PC-3 (cell line): ENCODE measurements around the gene MAPK8IP1. TPM values are rescaled to one million over a fixed set of nuclear protein-coding genes. Genes with fewer than 3 reads are reported as not detected.

Experiments used
- ATAC-seq: fragments of 200-7000 bp; cut with Tn5 transposase; 2 replicates; pipeline ENCODE4 v1.9.1; 2020; ENCODE audit warnings: mild to moderate bottlenecking, moderate library complexity
- BruUV-seq: library from RNA; stranded (reverse); fragments of 400-500 nt; replicated peaks from 2 replicates; lab custom pipeline; 2021; lab: Mats Ljungman, UMichigan
- CTCF ChIA-PET: fragments of 300-600 bp; sonication (Branson Sonifier 250); formaldehyde crosslinking; loops from one replicate; lab custom pipeline; 2022; ENCODE audit warnings: antibody characterized with exemption; lab: Charles Lee
- POLR2A ChIA-PET: fragments of 300-600 bp; sonication (Branson Sonifier 250); formaldehyde crosslinking; loops from one replicate; lab custom pipeline; 2022; ENCODE audit warnings: antibody characterized with exemption; ENCODE audit not compliant: unreplicated experiment; lab: Charles Lee
- DNase-seq: peaks from one replicate; pipeline ENCODE4 v3.0.0-alpha.2; 2015
- H2AFZ ChIP-seq: fragments of 300-600 bp; sonication (generic); 2 replicates; pipeline ENCODE4 v1.6.0; 2016; ENCODE audit warnings: antibody characterized with exemption, low read length
- H3F3A ChIP-seq: fragments of 300-600 bp; sonication (generic); one replicate; pipeline ENCODE4 v1.6.0; 2017; ENCODE audit warnings: antibody characterized with exemption, low read length, control low read depth, mild to moderate bottlenecking; ENCODE audit not compliant: unreplicated experiment
- H3K27ac ChIP-seq: fragments of 300-600 bp; sonication (generic); 2 replicates; pipeline ENCODE4 v1.5.1; 2016; ENCODE audit warnings: mild to moderate bottlenecking, low read length
- H3K27me3 ChIP-seq: fragments of 300-600 bp; sonication (generic); 2 replicates; pipeline ENCODE4 v1.6.1; 2016; ENCODE audit warnings: low read length, mixed read lengths
- H3K36me3 ChIP-seq: fragments of 300-600 bp; sonication (generic); 2 replicates; pipeline ENCODE4 v1.6.1; 2016; ENCODE audit warnings: low read depth, mixed run types, low read length, mixed read lengths
- H3K4me1 ChIP-seq: fragments of 300-600 bp; sonication (generic); 2 replicates; pipeline ENCODE4 v1.5.1; 2016; ENCODE audit warnings: low read length; ENCODE audit not compliant: insufficient read depth
- H3K4me2 ChIP-seq: fragments of 300-600 bp; sonication (generic); 2 replicates; pipeline ENCODE4 v1.6.0; 2016; ENCODE audit warnings: low read length
- H3K4me3 ChIP-seq: fragments of 300-600 bp; sonication (generic); 2 replicates; pipeline ENCODE4 v1.5.1; 2016; ENCODE audit warnings: mild to moderate bottlenecking, low read length, mixed read lengths
- H3K79me2 ChIP-seq: fragments of 300-600 bp; sonication (generic); 2 replicates; pipeline ENCODE4 v1.6.1; 2017; ENCODE audit warnings: low read length, mixed read lengths
- H3K9ac ChIP-seq: fragments of 300-600 bp; sonication (generic); 2 replicates; pipeline ENCODE4 v1.6.0; 2016; ENCODE audit warnings: mild to moderate bottlenecking, low read length
- H3K9me2 ChIP-seq: fragments of 300-600 bp; sonication (generic); replicated peaks from 2 replicates; pipeline ENCODE4 v1.6.1; 2016; ENCODE audit warnings: mixed run types, low read length, mixed read lengths
- H3K9me3 ChIP-seq: fragments of 300-600 bp; sonication (generic); 2 replicates; pipeline ENCODE4 v1.6.1; 2016; ENCODE audit warnings: low read length, mixed read lengths
- H4K20me1 ChIP-seq: fragments of 300-600 bp; sonication (generic); 2 replicates; pipeline ENCODE4 v1.6.1; 2016; ENCODE audit warnings: low read length, mixed read lengths
- EZH2 ChIP-seq: fragments of 300-600 bp; sonication (generic); IDR thresholded peaks from one replicate; pipeline ENCODE4 v1.6.1; 2017; ENCODE audit warnings: antibody characterized with exemption, mild to moderate bottlenecking, low read length; ENCODE audit not compliant: unreplicated experiment
- EZH2phosphoT487 ChIP-seq: fragments of 300-600 bp; sonication (generic); IDR thresholded peaks from 2 replicates; pipeline ENCODE4 v1.6.1; 2018; ENCODE audit warnings: mild to moderate bottlenecking, antibody characterized with exemption, low read length, borderline replicate concordance
- intact Hi-C: fragments of 100-400 bp; cut with micrococcal nuclease; formaldehyde crosslinking; loops from 2 replicates; pipeline ENCODE4 v1.9.0; 2023
- total RNA-seq: library from RNA; depleted of rRNA; stranded (reverse); fragments of >200 nt; gene quantifications from 2 replicates; pipeline ENCODE4 v1.2.3, GENCODE V29; 2014
- TF ChIP-seq, protein P1 (sequence below): fragments of 300-600 bp; sonication (generic); conservative IDR thresholded peaks from 2 replicates; pipeline ENCODE4 v1.5.1; 2017; ENCODE audit warnings: antibody characterized with exemption, low read depth, mild to moderate bottlenecking, low read length

MAPK8IP1 gene
- total RNA-seq, 1 experiment from 2014 or later, result 7.1 TPM

DNA sequence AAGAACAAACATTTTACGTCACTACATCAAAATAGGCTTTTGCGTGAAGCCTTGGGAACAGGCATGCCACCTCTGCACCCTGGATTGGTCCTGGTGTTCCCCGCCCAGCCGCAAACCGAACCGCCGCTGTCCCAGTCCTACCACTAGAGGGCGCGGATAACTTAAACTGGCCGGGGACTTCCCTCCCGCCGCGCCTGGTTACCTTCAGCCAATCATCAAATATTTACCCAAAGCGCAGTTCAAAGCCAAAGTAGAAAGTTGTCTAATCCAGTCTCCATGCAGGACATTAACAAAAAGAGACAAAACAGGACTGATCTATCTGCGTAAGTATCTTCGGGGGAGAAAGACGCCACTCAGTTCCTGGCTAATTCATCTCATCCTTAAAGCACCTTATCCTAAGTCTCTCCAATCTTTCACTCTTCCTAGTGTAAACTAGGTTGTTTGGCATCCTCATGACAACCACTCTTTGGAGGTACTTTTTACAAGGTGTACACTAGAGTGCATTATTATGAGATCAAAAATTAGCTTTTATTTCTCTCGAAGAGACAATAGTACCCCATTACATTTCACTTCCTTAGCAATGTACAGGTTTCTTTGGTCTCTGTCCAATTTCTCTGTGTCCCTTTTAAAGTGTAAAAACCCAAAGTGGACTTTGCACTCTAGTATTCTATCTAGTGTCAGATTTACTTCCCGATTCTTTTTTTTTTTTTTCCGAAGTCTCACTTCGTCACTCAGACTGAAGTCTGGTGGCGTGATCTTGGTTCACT, 42.1 kb upstream of the MAPK8IP1 start:
- BruUV-seq, result no TSS peak
- Histone ChIP-seq H3K4me3 (peak overlapping the region; percentile 57), H3K9me2 (no peaks in the 10 kb centered on the region), H3K9me3 (no peaks in the 10 kb centered on the region), H3F3A (no peaks in the 10 kb centered on the region), H3K9ac (no peak overlapping the region), H3K27me3 (no peaks in the 10 kb centered on the region), H3K36me3 (no peaks in the 10 kb centered on the region), H3K27ac (0 out of 2 replicates have a peak overlapping the region, but pooled peaks have one; percentile 13), H4K20me1 (no peaks in the 10 kb centered on the region; the same call in 1 of the 2 replicates), H3K79me2 (peaks cover 9% of the 10 kb centered on the region), H2AFZ (peak overlapping the region; percentile 88), H3K4me1 (peaks cover 13% of the 10 kb centered on the region), H3K4me2 (peak overlapping the region; percentile 85)
- TF ChIP-seq, protein P1, sequence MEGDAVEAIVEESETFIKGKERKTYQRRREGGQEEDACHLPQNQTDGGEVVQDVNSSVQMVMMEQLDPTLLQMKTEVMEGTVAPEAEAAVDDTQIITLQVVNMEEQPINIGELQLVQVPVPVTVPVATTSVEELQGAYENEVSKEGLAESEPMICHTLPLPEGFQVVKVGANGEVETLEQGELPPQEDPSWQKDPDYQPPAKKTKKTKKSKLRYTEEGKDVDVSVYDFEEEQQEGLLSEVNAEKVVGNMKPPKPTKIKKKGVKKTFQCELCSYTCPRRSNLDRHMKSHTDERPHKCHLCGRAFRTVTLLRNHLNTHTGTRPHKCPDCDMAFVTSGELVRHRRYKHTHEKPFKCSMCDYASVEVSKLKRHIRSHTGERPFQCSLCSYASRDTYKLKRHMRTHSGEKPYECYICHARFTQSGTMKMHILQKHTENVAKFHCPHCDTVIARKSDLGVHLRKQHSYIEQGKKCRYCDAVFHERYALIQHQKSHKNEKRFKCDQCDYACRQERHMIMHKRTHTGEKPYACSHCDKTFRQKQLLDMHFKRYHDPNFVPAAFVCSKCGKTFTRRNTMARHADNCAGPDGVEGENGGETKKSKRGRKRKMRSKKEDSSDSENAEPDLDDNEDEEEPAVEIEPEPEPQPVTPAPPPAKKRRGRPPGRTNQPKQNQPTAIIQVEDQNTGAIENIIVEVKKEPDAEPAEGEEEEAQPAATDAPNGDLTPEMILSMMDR, result peak; percentile 92
- no peak for TF ChIP-seq EZH2phosphoT487
- ATAC-seq, result peak; percentile 59
- DNase-seq, result peak; percentile 88
- intact Hi-C loops, result loop anchor here (1.0 to 5.0 kb wide), 3 partner anchors 39 to 164 kb away; partner anchors contain the start of gene SLC35C1
- ChIA-PET POLR2A (interaction anchor here (0.5 kb wide), 1 partner anchor 485 kb away, joined by 5 read pairs; no protein-coding TSS in a partner anchor), CTCF (interaction anchor here (0.9 to 1.1 kb wide), 2 partner anchors 28 to 163 kb away, joined by 3 read pairs; no protein-coding TSS in a partner anchor)

DNA sequence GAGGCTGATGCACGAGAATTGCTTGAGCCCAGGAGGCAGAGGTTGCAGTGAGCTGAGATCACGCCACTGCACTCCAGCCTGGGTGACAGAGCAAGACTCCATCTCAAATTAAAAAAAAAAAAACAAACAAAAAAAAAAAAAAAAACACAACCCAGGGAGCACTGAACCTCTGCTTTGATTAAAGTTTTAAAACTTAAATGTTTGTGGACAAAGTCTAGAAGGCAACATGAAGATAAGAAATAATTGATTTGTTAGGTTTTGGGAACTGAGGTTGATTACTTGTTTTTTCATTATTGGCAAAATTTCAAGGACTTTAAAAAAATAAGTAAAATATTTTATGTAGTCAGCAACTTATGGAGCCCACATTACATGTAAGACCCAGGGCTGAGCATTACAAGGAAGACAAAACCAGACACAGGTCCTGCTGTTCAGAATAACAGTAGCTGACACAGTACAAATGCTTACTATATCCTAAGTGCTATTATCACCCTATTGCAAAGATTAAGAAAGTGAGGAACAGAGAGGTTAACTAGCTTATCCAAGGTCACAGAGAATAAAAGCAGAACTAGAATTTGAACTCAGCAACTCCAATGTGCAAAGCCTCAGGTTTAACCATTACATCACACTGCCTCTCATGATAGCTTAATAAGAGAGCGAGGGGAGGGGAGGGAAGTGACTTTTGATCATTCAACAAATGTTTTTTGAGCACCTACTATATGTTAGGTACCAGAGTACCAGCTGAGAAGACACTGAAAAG, 40.5 kb upstream of the MAPK8IP1 start:
- no peak overlapping the region for H3K27ac ChIP-seq
- no peak for TF ChIP-seq EZH2phosphoT487
- no peak for TF ChIP-seq EZH2
- TF ChIP-seq, protein P1, result no peak
- H3K9me3 ChIP-seq, result no peaks in the 10 kb centered on the region
- intact Hi-C loops, result loop anchor here (5.0 kb wide), 1 partner anchor 162 kb away; no protein-coding TSS in a partner anchor
- CTCF ChIA-PET, result no interaction called here
- POLR2A ChIA-PET, result no interaction called here
- H3K4me2 ChIP-seq, result no peak overlapping the region
- H3K4me1 ChIP-seq, result peaks cover 23% of the 10 kb centered on the region
- ATAC-seq (no peak), DNase-seq (no peak)
- no peaks in the 10 kb centered on the region for H3F3A ChIP-seq
- H3K9ac ChIP-seq, result no peak overlapping the region
- H3K36me3 ChIP-seq, result no peaks in the 10 kb centered on the region
- peaks cover 26% of the 10 kb centered on the region for H3K79me2 ChIP-seq
- peaks cover 8% of the 10 kb centered on the region for H4K20me1 ChIP-seq
- H3K27me3 ChIP-seq, result no peaks in the 10 kb centered on the region
- H3K9me2 ChIP-seq, result no peaks in the 10 kb centered on the region
- BruUV-seq, result no TSS peak
- H2AFZ ChIP-seq, result no peak overlapping the region
- no peak overlapping the region for H3K4me3 ChIP-seq
